PC-9 (cell line): ENCODE measurements around the gene CLEC16A.

Experiments
- CTCF ChIP-seq: fragments of 200-600 bp; sonication (generic); conservative IDR thresholded peaks from 2 replicates; pipeline ENCODE4 v1.6.1; 2017; ENCODE audit warnings: mixed run types, antibody characterized with exemption, mild to moderate bottlenecking, moderate library complexity
- EZH2 ChIP-seq: fragments of 200-600 bp; sonication (generic); IDR thresholded peaks from 2 replicates; pipeline ENCODE4 v1.8.0; 2017; ENCODE audit warnings: antibody characterized with exemption, low read depth

- no peak for TF ChIP-seq CTCF
- TF ChIP-seq EZH2, result no peak
Measured at GRCh38 chr16:11010575-11011221, 66.3 kb downstream of the CLEC16A start.
